A549 (cell line): ENCODE results near the gene FAT1. TPM values are rescaled to one million over a fixed set of nuclear protein-coding genes. Genes with fewer than 3 reads are reported as not detected.

Experiments
- ATAC-seq, 2 experiments: fragments of 200-7000 bp in 1 of 2; fragments of >200 bp in 1 of 2; cut with Nextera tagmentation in 1 of 2; cut with Tn5 transposase in 1 of 2; 3 replicates each; pipeline versions ENCODE4 v1.8.0 to v1.9.1; 2018 to 2020; ENCODE audit warnings: mild to moderate bottlenecking in 1 of 2, moderate library complexity in 1 of 2
- CTCF ChIA-PET: fragments of 300-600 bp; sonication (Branson Sonifier 250); formaldehyde crosslinking; extraction: SDS; loops from one replicate; lab custom pipeline; 2021; ENCODE audit warnings: antibody characterized with exemption, inconsistent platforms; lab: Yijun Ruan, JAX
- POLR2A ChIA-PET: fragments of 350-600 bp; formaldehyde crosslinking; extraction: SDS; loops from one replicate; lab custom pipeline; 2021; ENCODE audit warnings: antibody characterized with exemption, inconsistent platforms; lab: Yijun Ruan, JAX
- DNase-seq, 2 experiments: peaks; one replicate each; pipeline versions ENCODE4 v3.0.0 to v3.0.0-alpha.2; 2011 to 2016; ENCODE audit warnings: low read depth in 1 of 2, low spot score in 1 of 2
- FAIRE-seq: peaks from 2 replicates; lab custom pipeline; 2011; peaks lifted over from hg19 to GRCh38; lab: Jason Lieb, UNC
- H3K27ac ChIP-seq, 2 experiments: fragments of >200 bp; sonication (Bioruptor Twin); formaldehyde crosslinking; 3 replicates each; pipeline ENCODE4 v1.5.1; 2016 to 2017
- H3K4me1 ChIP-seq: fragments of >200 bp; sonication (Bioruptor Twin); formaldehyde crosslinking; 3 replicates; pipeline ENCODE4 v1.6.1; 2016
- H3K4me2 ChIP-seq: fragments of >200 bp; sonication (Bioruptor Twin); formaldehyde crosslinking; 3 replicates; pipeline ENCODE4 v1.6.1; 2016
- H3K4me3 ChIP-seq: fragments of >200 bp; sonication (Bioruptor Twin); formaldehyde crosslinking; 3 replicates; pipeline ENCODE4 v1.5.1; 2016
- H3K9me3 ChIP-seq: fragments of >200 bp; sonication (Bioruptor Twin); formaldehyde crosslinking; 3 replicates; pipeline ENCODE4 v1.6.1; 2016
- CBX2 ChIP-seq: fragments of 200-600 bp; sonication (generic); IDR thresholded peaks from 2 replicates; pipeline ENCODE4 v1.6.1; 2016; ENCODE audit warnings: low read depth, mild to moderate bottlenecking, borderline replicate concordance
- CEBPB ChIP-seq, 2 experiments: fragments of >200 bp in 1 of 2; sonication (Bioruptor Twin) in 1 of 2; formaldehyde crosslinking in 1 of 2; IDR thresholded peaks; 2 replicates each; pipeline ENCODE4 v1.6.1; 2012 to 2016
- CHD4 ChIP-seq: fragments of 200-600 bp; sonication (generic); IDR thresholded peaks from 2 replicates; pipeline ENCODE4 v1.6.1; 2016; ENCODE audit warnings: antibody characterized with exemption, mild to moderate bottlenecking, borderline replicate concordance
- EHF ChIP-seq: fragments of 250-450 bp; sonication (Bioruptor Pico); IDR thresholded peaks from 2 replicates; pipeline ENCODE4 v1.5.0; 2020; ENCODE audit warnings: mild to moderate bottlenecking
- ESRRA ChIP-seq: fragments of 150-350 bp; IDR thresholded peaks from 2 replicates; pipeline ENCODE4 v1.6.1; 2014; ENCODE audit warnings: mild to moderate bottlenecking, low read length, borderline replicate concordance
- FOSB ChIP-seq: fragments of 250-450 bp; sonication (Bioruptor Pico); IDR thresholded peaks from 2 replicates; pipeline ENCODE4 v1.5.0; 2020; ENCODE audit warnings: mild to moderate bottlenecking, moderate library complexity
- FOSL2 ChIP-seq, 2 experiments: fragments of 450-650 bp in 1 of 2; fragments of >200 bp in 1 of 2; sonication (Bioruptor Twin) in 1 of 2; formaldehyde crosslinking; IDR thresholded peaks; 2 replicates each; pipeline versions ENCODE4 v1.5.0 to v1.6.1; 2016 to 2020; ENCODE audit warnings: mild to moderate bottlenecking in 1 of 2, moderate library complexity in 1 of 2
- GATA3 ChIP-seq: IDR thresholded peaks from 2 replicates; pipeline ENCODE4 v1.6.1; 2012; ENCODE audit warnings: borderline replicate concordance
- HDAC2 ChIP-seq: fragments of 200-600 bp; sonication (generic); IDR thresholded peaks from 2 replicates; pipeline ENCODE4 v1.6.1; 2016
- HEYL ChIP-seq: fragments of 250-450 bp; sonication (Bioruptor Pico); IDR thresholded peaks from 2 replicates; pipeline ENCODE4 v1.8.0; 2021; ENCODE audit warnings: mild to moderate bottlenecking, moderate library complexity
- JUN ChIP-seq, 2 experiments: fragments of >200 bp; sonication (Bioruptor Twin); formaldehyde crosslinking; IDR thresholded peaks; 2 replicates in 1 of 2; 3 replicates in 1 of 2; pipeline ENCODE4 v1.6.1; 2016 to 2017
- MAFK ChIP-seq: fragments of 450-650 bp; IDR thresholded peaks from 2 replicates; pipeline ENCODE4 v1.6.1; 2014; ENCODE audit not compliant: partially characterized antibody
- MAZ ChIP-seq: fragments of 150-350 bp; IDR thresholded peaks from 2 replicates; pipeline ENCODE4 v1.6.1; 2014; ENCODE audit warnings: antibody characterized with exemption, low read depth, low read length, borderline replicate concordance
- MYC ChIP-seq: IDR thresholded peaks from 2 replicates; pipeline ENCODE4 v1.6.1; 2012; ENCODE audit warnings: mild to moderate bottlenecking, inconsistent platforms, low read length, improper control_type of control experiment, borderline replicate concordance
- NFE2L2 ChIP-seq: fragments of 150-350 bp; conservative IDR thresholded peaks from 2 replicates; pipeline ENCODE4 v1.6.1; 2014; ENCODE audit warnings: low read length
- NR3C1 ChIP-seq: fragments of >200 bp; sonication (Bioruptor Twin); formaldehyde crosslinking; IDR thresholded peaks from 3 replicates; pipeline ENCODE4 v1.6.1; 2017
- POLR2AphosphoS2 ChIP-seq: conservative IDR thresholded peaks from 2 replicates; pipeline ENCODE4 v1.6.1; 2012; ENCODE audit warnings: low read length, improper control_type of control experiment, inconsistent platforms
- RARB ChIP-seq: fragments of 250-450 bp; sonication (Bioruptor Pico); IDR thresholded peaks from 2 replicates; pipeline ENCODE4 v1.8.0; 2021; ENCODE audit warnings: mild to moderate bottlenecking, moderate library complexity
- RCOR1 ChIP-seq: fragments of 150-350 bp; IDR thresholded peaks from 2 replicates; pipeline ENCODE4 v1.6.1; 2014; ENCODE audit warnings: antibody characterized with exemption, low read length, low read depth
- RFX5 ChIP-seq: fragments of 450-650 bp; IDR thresholded peaks from 2 replicates; pipeline ENCODE4 v1.7.1; 2014; ENCODE audit warnings: antibody characterized with exemption, mild to moderate bottlenecking, moderate library complexity
- SREBF2 ChIP-seq: fragments of 450-650 bp; IDR thresholded peaks from 2 replicates; pipeline ENCODE4 v1.6.1; 2014; ENCODE audit warnings: mild to moderate bottlenecking, moderate library complexity
- TFCP2L1 ChIP-seq: fragments of 250-450 bp; sonication (Bioruptor Pico); IDR thresholded peaks from 2 replicates; pipeline ENCODE4 v1.5.0; 2021; ENCODE audit warnings: mild to moderate bottlenecking
- TP53 ChIP-seq: fragments of 250-450 bp; sonication (Bioruptor Pico); IDR thresholded peaks from 2 replicates; pipeline ENCODE4 v1.5.0; 2021; ENCODE audit warnings: mild to moderate bottlenecking, moderate library complexity
- ZC3H11A ChIP-seq: fragments of 450-650 bp; IDR thresholded peaks from 2 replicates; pipeline ENCODE4 v1.6.1; 2014; ENCODE audit warnings: antibody characterized with exemption, mild to moderate bottlenecking
- ZFP36 ChIP-seq: fragments of 450-650 bp; IDR thresholded peaks from 2 replicates; pipeline ENCODE4 v1.6.1; 2014; ENCODE audit warnings: borderline replicate concordance; ENCODE audit not compliant: partially characterized antibody
- WGBS: methylation state at CpG from one replicate; pipeline ENCODE4 v1.1.6; 2017; ENCODE audit errors: missing lambda C conversion rate; 5-methylcytosine and 5-hydroxymethylcytosine counted together
- polyA plus RNA-seq, 4 experiments: library from polyadenylated mRNA; depleted of rRNA in 3 of 4; stranded (reverse); fragments of >200 nt; fragmentation: RNase III in 1 of 4; extraction: RNeasy Plus Mini Kit Qiagen cat#74134 plus additional on column Dnase treatment in 1 of 4; gene quantifications; 2 replicates in 3 of 4; 3 replicates in 1 of 4; pipeline ENCODE4 v1.2.3, GENCODE V29; 2011 to 2017
- TF ChIP-seq, protein P1 (sequence below): IDR thresholded peaks from 2 replicates; pipeline ENCODE4 v1.6.1; 2012
- TF ChIP-seq, protein P2 (sequence below): fragments of 250-450 bp; sonication (Bioruptor Pico); IDR thresholded peaks from 2 replicates; pipeline ENCODE4 v1.5.0; 2020; ENCODE audit warnings: low read depth, mild to moderate bottlenecking, moderate library complexity
- TF ChIP-seq, protein P3 (sequence below): IDR thresholded peaks from 2 replicates; pipeline ENCODE4 v1.6.1; 2012
- TF ChIP-seq, protein P4 (sequence below): fragments of 450-650 bp; IDR thresholded peaks from 2 replicates; pipeline ENCODE4 v1.6.1; 2014; ENCODE audit warnings: antibody characterized with exemption

The FAT1 gene
- polyA plus RNA-seq, 2 of the 4 experiments (the other 2 are of a cell fraction), result 62.2 to 177 TPM

DNA sequence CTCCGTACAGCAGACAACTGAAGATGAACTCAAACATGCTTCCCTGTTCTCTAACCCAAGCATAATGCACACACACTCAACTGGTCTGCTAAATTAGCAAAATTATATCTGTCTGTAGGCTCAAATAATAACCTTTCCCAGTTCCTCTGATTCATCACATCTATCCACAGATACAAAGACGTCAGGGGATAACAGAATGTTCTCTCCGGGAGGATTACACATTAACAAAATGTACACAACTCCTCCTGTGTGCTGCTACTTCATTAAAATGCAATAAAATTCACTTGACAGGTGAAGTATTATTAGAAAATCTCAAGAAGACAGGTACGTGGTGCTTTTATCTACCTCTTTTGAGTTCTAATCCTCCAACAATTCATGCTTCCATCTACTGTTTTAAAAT, 57.4 kb downstream of the FAT1 start:
- peak in 1 of 2 experiments; percentile 50 for DNase-seq
- no peak for FAIRE-seq
- peak overlapping the region; percentile 71 for H3K4me2 ChIP-seq
- ATAC-seq, result peak; percentile 48 to 73; a peak in 3 of 6 replicates
- H3K4me1 ChIP-seq, result peaks cover 48% of the 10 kb centered on the region
- CTCF ChIA-PET, result no interaction called here
- POLR2A ChIA-PET, result no interaction called here
- 11% methylated on average over 4 of the region's 4 CpGs for WGBS
- peak overlapping the region; percentile 65 to 70; a peak in 5 of 6 replicates for H3K27ac ChIP-seq
- TF ChIP-seq CBX2 (no peak), FOSL2 (IDR thresholded peaks at IDR 0.05) (no peak), FOSL2 (CRISPR knock-in tag; IDR thresholded peaks at IDR 0.05) (peak; percentile 13; the same call in 1 of the 2 replicates), RFX5 (no peak), HDAC2 (no peak), JUN (IDR thresholded peaks at IDR 0.05) (no peak), ESRRA (no peak), MYC (no peak), ZC3H11A (no peak), GATA3 (peak; percentile 30; the same call in 1 of the 2 replicates), FOSB (CRISPR knock-in tag) (no peak), TP53 (CRISPR knock-in tag) (no peak)
- TF ChIP-seq, protein P1, sequence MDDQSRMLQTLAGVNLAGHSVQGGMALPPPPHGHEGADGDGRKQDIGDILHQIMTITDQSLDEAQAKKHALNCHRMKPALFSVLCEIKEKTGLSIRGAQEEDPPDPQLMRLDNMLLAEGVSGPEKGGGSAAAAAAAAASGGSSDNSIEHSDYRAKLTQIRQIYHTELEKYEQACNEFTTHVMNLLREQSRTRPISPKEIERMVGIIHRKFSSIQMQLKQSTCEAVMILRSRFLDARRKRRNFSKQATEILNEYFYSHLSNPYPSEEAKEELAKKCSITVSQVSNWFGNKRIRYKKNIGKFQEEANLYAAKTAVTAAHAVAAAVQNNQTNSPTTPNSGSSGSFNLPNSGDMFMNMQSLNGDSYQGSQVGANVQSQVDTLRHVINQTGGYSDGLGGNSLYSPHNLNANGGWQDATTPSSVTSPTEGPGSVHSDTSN, result no peak
- TF ChIP-seq, protein P2, sequence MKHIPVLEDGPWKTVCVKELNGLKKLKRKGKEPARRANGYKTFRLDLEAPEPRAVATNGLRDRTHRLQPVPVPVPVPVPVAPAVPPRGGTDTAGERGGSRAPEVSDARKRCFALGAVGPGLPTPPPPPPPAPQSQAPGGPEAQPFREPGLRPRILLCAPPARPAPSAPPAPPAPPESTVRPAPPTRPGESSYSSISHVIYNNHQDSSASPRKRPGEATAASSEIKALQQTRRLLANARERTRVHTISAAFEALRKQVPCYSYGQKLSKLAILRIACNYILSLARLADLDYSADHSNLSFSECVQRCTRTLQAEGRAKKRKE (CRISPR knock-in tag), result no peak
- TF ChIP-seq, protein P3, sequence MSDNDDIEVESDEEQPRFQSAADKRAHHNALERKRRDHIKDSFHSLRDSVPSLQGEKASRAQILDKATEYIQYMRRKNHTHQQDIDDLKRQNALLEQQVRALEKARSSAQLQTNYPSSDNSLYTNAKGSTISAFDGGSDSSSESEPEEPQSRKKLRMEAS, result no peak
- no peak overlapping the region for H3K4me3 ChIP-seq
- H3K9me3 ChIP-seq, result no peaks in the 10 kb centered on the region

DNA sequence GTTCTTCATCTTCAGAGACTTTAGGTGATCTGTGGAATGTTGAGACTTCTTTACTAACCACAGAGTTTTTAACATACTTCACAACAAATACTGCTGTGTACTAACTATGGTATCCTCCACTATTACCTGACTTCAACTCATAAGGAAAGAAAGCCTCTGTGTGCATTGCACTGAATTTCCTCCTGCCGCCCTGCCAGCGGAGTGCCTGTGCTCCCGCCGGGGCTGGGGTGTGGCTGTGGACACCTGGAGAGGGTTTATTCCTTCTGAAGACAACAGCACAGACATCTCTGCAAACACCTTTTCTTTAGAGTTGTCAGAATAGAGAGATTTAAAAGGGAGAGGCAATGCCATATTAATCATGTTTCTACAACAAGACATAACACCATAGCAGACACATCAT, 63.3 kb downstream of the FAT1 start:
- FAIRE-seq (no peak), ATAC-seq (no peak), DNase-seq (no peak)
- 94% methylated on average over 4 of the region's 4 CpGs for WGBS
- ChIA-PET CTCF (no interaction called here), POLR2A (no interaction called here)
- TF ChIP-seq, protein P4, sequence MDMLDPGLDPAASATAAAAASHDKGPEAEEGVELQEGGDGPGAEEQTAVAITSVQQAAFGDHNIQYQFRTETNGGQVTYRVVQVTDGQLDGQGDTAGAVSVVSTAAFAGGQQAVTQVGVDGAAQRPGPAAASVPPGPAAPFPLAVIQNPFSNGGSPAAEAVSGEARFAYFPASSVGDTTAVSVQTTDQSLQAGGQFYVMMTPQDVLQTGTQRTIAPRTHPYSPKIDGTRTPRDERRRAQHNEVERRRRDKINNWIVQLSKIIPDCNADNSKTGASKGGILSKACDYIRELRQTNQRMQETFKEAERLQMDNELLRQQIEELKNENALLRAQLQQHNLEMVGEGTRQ, result no peak
- TF ChIP-seq NFE2L2 (no peak), POLR2AphosphoS2 (no peak), MAZ (no peak), NR3C1 (no peak), HEYL (CRISPR knock-in tag) (no peak), RARB (CRISPR knock-in tag) (no peak), EHF (CRISPR knock-in tag) (no peak), SREBF2 (no peak), TP53 (CRISPR knock-in tag) (no peak), RCOR1 (no peak), CEBPB (IDR thresholded peaks at IDR 0.05) (no peak), TFCP2L1 (CRISPR knock-in tag) (no peak), CHD4 (no peak), ZFP36 (no peak), MAFK (no peak)
- TF ChIP-seq, protein P2 (CRISPR knock-in tag), result no peak
- TF ChIP-seq, protein P3, result no peak
- Histone ChIP-seq H3K4me2 (no peak overlapping the region), H3K4me3 (no peak overlapping the region), H3K27ac (no peak overlapping the region), H3K4me1 (peaks cover 21% of the 10 kb centered on the region; the same call in 2 of the 3 replicates), H3K9me3 (no peaks in the 10 kb centered on the region)
